ENCODE data around the gene TVP23B. TPM values are rescaled to one million over a fixed set of nuclear protein-coding genes. Genes with fewer than 3 reads are reported as not detected.

Gene TVP23B
- total and polyA plus RNA-seq, 2 donors (not counting 3 experiments of a cell fraction or from before 2014, with no cell fraction given): 16.8 to 29.6 TPM

GRCh38 chr17:18855831-18856569 lies 75.0 kb downstream of the TVP23B start:
- H3K27me3 ChIP-seq (ENCODE audit: control insufficient read depth in 2 of 2, insufficient read depth in 2 of 2, low read length in 2 of 2): no peaks in the 10 kb centered on the region
- H3K36me3 ChIP-seq (ENCODE audit: control insufficient read depth in 2 of 2, extremely low read depth in 1 of 2, insufficient read depth in 2 of 2, low read length in 2 of 2): no peaks in the 10 kb centered on the region
- intact Hi-C loops (cut with micrococcal nuclease): no loop called here
- H3K9ac ChIP-seq (replicated peaks; ENCODE audit: extremely low read depth, insufficient read depth, low read length): peak overlapping the region; percentile 52
- ChIA-PET CTCF (no interaction called here), POLR2A (no interaction called here)
- H3K9me3 ChIP-seq (replicated peaks; ENCODE audit: control insufficient read depth, insufficient read depth, low read length): no peaks in the 10 kb centered on the region
- DNase-seq (ENCODE audit: low read depth, low spot score) (peak; percentile 95), FAIRE-seq (peak; percentile 97)
- dilution Hi-C loops (cut with MboI; ENCODE audit: extremely low pct_ligation_motif_present, low sequenced_read_pairs): no loop called here
- no peak for TF ChIP-seq JUN (IDR thresholded peaks at IDR 0.05; ENCODE audit: borderline replicate concordance, insufficient read depth, insufficient read length, low read depth)
- no peak for TF ChIP-seq EZH2 (IDR thresholded peaks at IDR 0.05; ENCODE audit: borderline replicate concordance, low read depth, low read length, severe bottlenecking)
- TF ChIP-seq MYC (IDR thresholded peaks at IDR 0.05; ENCODE audit: low read depth, low read length): no peak
- peak; percentile 96 for TF ChIP-seq MAX (IDR thresholded peaks at IDR 0.05; ENCODE audit: insufficient read depth, insufficient read length)
- peak; percentile 83 for TF ChIP-seq POLR2A (IDR thresholded peaks at IDR 0.05; ENCODE audit: low read depth, low read length)
- TF ChIP-seq POLR2AphosphoS5 (IDR thresholded peaks at IDR 0.05; ENCODE audit: insufficient read depth, low read depth, low read length): peak; percentile 59
- peak overlapping the region; percentile 41 to 86 (median 45) for H3K4me3 ChIP-seq (replicated peaks in 1 of 3; ENCODE audit: insufficient read depth in 1 of 3, low read depth in 1 of 3, low read length in 3 of 3)
- no peaks in the 10 kb centered on the region for H3K9me1 ChIP-seq (replicated peaks; ENCODE audit: control insufficient read depth, extremely low read depth, insufficient read depth, low read length)
- no peak overlapping the region for H3K27ac ChIP-seq (ENCODE audit: insufficient read depth, low read depth, low read length)
- H2AFZ ChIP-seq (ENCODE audit: low read depth, low read length): peak overlapping the region; percentile 61
- no peaks in the 10 kb centered on the region for H4K20me1 ChIP-seq (replicated peaks; ENCODE audit: control insufficient read depth, extremely low read depth, insufficient read depth, low read length)
- H3K79me2 ChIP-seq (ENCODE audit: control insufficient read depth, insufficient read depth, low read length): peaks cover 15% of the 10 kb centered on the region
- TSS peak; percentile 43 for BruUV-seq (replicated peaks)
- H3K4me2 ChIP-seq (ENCODE audit: insufficient read depth, low read length): peak overlapping the region; percentile 94
- peaks cover 16% of the 10 kb centered on the region for H3K4me1 ChIP-seq (ENCODE audit: control insufficient read depth, extremely low read depth, insufficient read depth, low read length)

Other genes with a start within 250 kb of the TVP23B start
- not detected in 2 replicates for gene TBC1D28, start 136.8 kb upstream of the TVP23B start, total RNA-seq
- not detected in 2 replicates for gene TBC1D28, start 136.8 kb upstream of the TVP23B start, polyA plus RNA-seq
- gene FOXO3B, start 98.9 kb upstream of the TVP23B start, total RNA-seq: 4.7 and 7.2 TPM in 2 replicates
- 9.1 and 10.0 TPM in 2 replicates for gene FOXO3B, start 98.9 kb upstream of the TVP23B start, polyA plus RNA-seq
- gene FBXW10, start 37.1 kb upstream of the TVP23B start, total RNA-seq: not detected in 2 replicates
- not detected in 2 replicates for gene FBXW10, start 37.1 kb upstream of the TVP23B start, polyA plus RNA-seq
- 34.6 and 38.5 TPM in 2 replicates for gene PRPSAP2, start 76.9 kb downstream of the TVP23B start, total RNA-seq
- 12.8 and 22.2 TPM in 2 replicates for gene PRPSAP2, start 76.9 kb downstream of the TVP23B start, polyA plus RNA-seq
- gene SLC5A10, start 171.0 kb downstream of the TVP23B start, total RNA-seq: not detected in 2 replicates
- gene SLC5A10, start 171.0 kb downstream of the TVP23B start, polyA plus RNA-seq: not detected in 2 replicates
- 10.9 and 11.1 TPM in 2 replicates for gene FAM83G, start 223.6 kb downstream of the TVP23B start, total RNA-seq
- gene FAM83G, start 223.6 kb downstream of the TVP23B start, polyA plus RNA-seq: 7.0 and 8.2 TPM in 2 replicates

Measured in endothelial cell of umbilical vein (primary cell).